Astrocyte of the hippocampus (primary cell): ENCODE data around the gene ZFAND3.
"Not testable (repeated sequence)": the region's sequence is repeated elsewhere in the genome, so short reads cannot be mapped to it uniquely, and the experiment has no call there.

Experiments
- DNase-seq: peaks from one replicate; pipeline ENCODE4 v3.0.0; 2011; ENCODE audit warnings: low read depth, low spot score

ZFAND3 gene

GRCh38 chr6:37936150-37936549, 116.6 kb downstream of the ZFAND3 start:
- DNase-seq = no peak

- no peak for DNase-seq
Measured at GRCh38 chr6:37936906-37937305, 117.4 kb downstream of the ZFAND3 start.

GRCh38 chr6:37938909-37939308, 119.4 kb downstream of the ZFAND3 start:
- DNase-seq = peak; percentile 39

GRCh38 chr6:37940074-37940847, 120.7 kb downstream of the ZFAND3 start:
- DNase-seq = peak; percentile 69

- DNase-seq = no peak
Measured at GRCh38 chr6:37941871-37942270, 122.3 kb downstream of the ZFAND3 start.

- no peak for DNase-seq
Measured at GRCh38 chr6:37942606-37943376, 123.3 kb downstream of the ZFAND3 start.

GRCh38 chr6:37943436-37944058, 124.0 kb downstream of the ZFAND3 start:
- DNase-seq = no peak

GRCh38 chr6:37946057-37946456, 126.5 kb downstream of the ZFAND3 start:
- DNase-seq = no peak

- DNase-seq = no peak
Measured at GRCh38 chr6:37947468-37947867, 127.9 kb downstream of the ZFAND3 start.

GRCh38 chr6:37948584-37948983, 129.1 kb downstream of the ZFAND3 start:
- not testable (repeated sequence) for DNase-seq

- no peak for DNase-seq
Measured at GRCh38 chr6:37952027-37952426, 132.5 kb downstream of the ZFAND3 start.

- DNase-seq = no peak
Measured at GRCh38 chr6:37954791-37955190, 135.3 kb downstream of the ZFAND3 start.

GRCh38 chr6:37956711-37957275, 137.3 kb downstream of the ZFAND3 start:
- no peak for DNase-seq

GRCh38 chr6:37959061-37959460, 139.5 kb downstream of the ZFAND3 start:
- no peak for DNase-seq

GRCh38 chr6:37960139-37960935, 140.8 kb downstream of the ZFAND3 start:
- DNase-seq = peak; percentile 12

GRCh38 chr6:37962481-37963080, 143.1 kb downstream of the ZFAND3 start:
- not testable (repeated sequence) for DNase-seq

- peak; percentile 92 for DNase-seq
Measured at GRCh38 chr6:37965964-37966676, 146.6 kb downstream of the ZFAND3 start.

- no peak for DNase-seq
Measured at GRCh38 chr6:37966801-37967200, 147.3 kb downstream of the ZFAND3 start.

- no peak for DNase-seq
Measured at GRCh38 chr6:37967651-37968050, 148.1 kb downstream of the ZFAND3 start.

GRCh38 chr6:37971266-37971665, 151.7 kb downstream of the ZFAND3 start:
- DNase-seq = peak; percentile 23
